COLO668 (cell line): ENCODE data around the gene DIP2C.
"Not testable (repeated sequence)": the region's sequence is repeated elsewhere in the genome, so short reads cannot be mapped to it uniquely, and the experiment has no call there.

Experiments
- DNase-seq: peaks from one replicate; lab custom pipeline; 2025; ENCODE audit not compliant: unreplicated experiment; lab: John Stamatoyannopoulos, UW

Gene DIP2C

GRCh38 chr10:700183-700582 lies 10.7 kb upstream of the DIP2C start:
- not testable (repeated sequence) for DNase-seq

- DNase-seq, result no peak
These were observed 7.8 kb upstream of the DIP2C start for GRCh38 chr10:697097-697875.

- DNase-seq, result no peak
These were observed 5.9 kb upstream of the DIP2C start for GRCh38 chr10:695396-695795.

- DNase-seq, result no peak
These were observed 4.0 kb upstream of the DIP2C start for GRCh38 chr10:693506-693905.

GRCh38 chr10:692682-693351 lies 3.3 kb upstream of the DIP2C start:
- DNase-seq, result peak; percentile 19

GRCh38 chr10:691216-691615 lies 1.7 kb upstream of the DIP2C start:
- DNase-seq, result no peak

GRCh38 chr10:690372-691161 lies 1.1 kb upstream of the DIP2C start:
- DNase-seq, result no peak

- DNase-seq, result no peak
These were observed 382 bp downstream of the DIP2C start for GRCh38 chr10:689121-689451.

GRCh38 chr10:688312-689120 lies 952 bp downstream of the DIP2C start:
- peak; percentile 60 for DNase-seq

- no peak for DNase-seq
These were observed 1.7 kb downstream of the DIP2C start for GRCh38 chr10:687583-688311.

- DNase-seq, result no peak
These were observed 3.1 kb downstream of the DIP2C start for GRCh38 chr10:686155-686931.

GRCh38 chr10:685613-686012 lies 3.9 kb downstream of the DIP2C start:
- no peak for DNase-seq

GRCh38 chr10:683448-684071 lies 5.9 kb downstream of the DIP2C start:
- peak; percentile 60 for DNase-seq

GRCh38 chr10:682931-683447 lies 6.5 kb downstream of the DIP2C start:
- no peak for DNase-seq

- no peak for DNase-seq
These were observed 7.7 kb downstream of the DIP2C start for GRCh38 chr10:681670-682318.

- DNase-seq, result no peak
These were observed 8.7 kb downstream of the DIP2C start for GRCh38 chr10:680745-681144.

- peak; percentile 71 for DNase-seq
These were observed 9.3 kb downstream of the DIP2C start for GRCh38 chr10:680146-680545.

- DNase-seq, result no peak
These were observed 9.9 kb downstream of the DIP2C start for GRCh38 chr10:679556-679955.

GRCh38 chr10:678662-679005 lies 10.8 kb downstream of the DIP2C start:
- not testable (repeated sequence) for DNase-seq
